GM12878 (cell line): ENCODE measurements around the gene COPS6. TPM values are rescaled to one million over a fixed set of nuclear protein-coding genes. Genes with fewer than 3 reads are reported as not detected.
A peak's percentile ranks its signal among the peaks of the same experiment; 100 is the strongest.

Experiments used
- CEBPZ ChIP-seq: fragments of 150-350 bp; IDR thresholded peaks from 2 replicates; pipeline ENCODE4 v1.6.1; 2016; ENCODE audit warnings: low read depth, low read length
- DPF2 ChIP-seq: fragments of 450-650 bp; IDR thresholded peaks from 2 replicates; pipeline ENCODE4 v1.6.1; 2017; ENCODE audit warnings: mild to moderate bottlenecking
- ELK1 ChIP-seq: IDR thresholded peaks from 2 replicates; pipeline ENCODE4 v1.6.1; 2012; ENCODE audit warnings: low read depth, low read length, improper control_type of control experiment
- IRF4 ChIP-seq: IDR thresholded peaks from 2 replicates; pipeline ENCODE4 v1.6.1; 2011; ENCODE audit warnings: low read depth, low read length
- MEF2B ChIP-seq: fragments of 450-650 bp; IDR thresholded peaks from 2 replicates; pipeline ENCODE4 v1.6.1; 2018; ENCODE audit warnings: mild to moderate bottlenecking, moderate library complexity; ENCODE audit not compliant: partially characterized antibody, poor library complexity, severe bottlenecking
- NFYB ChIP-seq: IDR thresholded peaks from 2 replicates; pipeline ENCODE4 v1.6.1; 2011; ENCODE audit warnings: low read depth, mild to moderate bottlenecking, low read length, improper control_type of control experiment, moderate library complexity; ENCODE audit not compliant: insufficient read depth
- NR2F1 ChIP-seq: fragments of 450-650 bp; conservative IDR thresholded peaks from 2 replicates; pipeline ENCODE4 v1.6.1; 2017; ENCODE audit warnings: mild to moderate bottlenecking
- SIN3A ChIP-seq: IDR thresholded peaks from 2 replicates; pipeline ENCODE4 v1.6.1; 2012; ENCODE audit warnings: low read depth, low read length, improper control_type of control experiment
- SP1 ChIP-seq: IDR thresholded peaks from one replicate; pipeline ENCODE4 v1.6.1; 2011; ENCODE audit warnings: low read depth, low read length
- TBL1XR1 ChIP-seq: IDR thresholded peaks from 2 replicates; pipeline ENCODE4 v1.6.1; 2012; ENCODE audit warnings: low read depth, low read length, improper control_type of control experiment
- USF1 ChIP-seq: IDR thresholded peaks from 2 replicates; pipeline ENCODE4 v1.6.1; 2011; ENCODE audit warnings: borderline replicate concordance, low read depth, mild to moderate bottlenecking, moderate library complexity, mixed read lengths, low read length; ENCODE audit not compliant: insufficient read depth; ENCODE audit errors: extremely low read length
- ZNF217 ChIP-seq: fragments of 450-650 bp; IDR thresholded peaks from 2 replicates; pipeline ENCODE4 v1.6.1; 2017; ENCODE audit warnings: antibody characterized with exemption, mild to moderate bottlenecking
- ZNF384 ChIP-seq: IDR thresholded peaks from 2 replicates; pipeline ENCODE4 v1.6.1; 2012; ENCODE audit warnings: low read depth, mild to moderate bottlenecking, low read length, improper control_type of control experiment, borderline replicate concordance
- polyA plus RNA-seq, 11 experiments: library from polyadenylated mRNA; depleted of rRNA in 4 of 11; unstranded in 6 of 11; stranded (reverse) in 5 of 11; fragments of >200 nt; fragmentation: Nextera tagmentation in 4 of 11; fragmentation: Illumina TruSeq in 1 of 11; extraction: Ambion mirVana in 4 of 11; extraction: Trizol in 1 of 11; gene quantifications; 1 replicate in 1 of 11; 2 replicates in 10 of 11; pipeline versions ENCODE4 v1.2.1 to v1.2.3, GENCODE V29; 2011 to 2016; ENCODE audit warnings: inconsistent platforms in 2 of 11, missing spikeins in 2 of 11, low read depth in 1 of 11
- total RNA-seq, 4 experiments: library from RNA; depleted of rRNA in 3 of 4; stranded (reverse); fragments of >200 nt in 3 of 4; fragmentation: Illumina TruSeq in 1 of 4; extraction: Trizol in 1 of 4; gene quantifications; 2 replicates each; pipeline versions ENCODE4 v1.2.1 to v1.2.3, GENCODE V29; 2013 to 2021
- TF ChIP-seq, protein P1 (sequence below): fragments of 450-650 bp; IDR thresholded peaks from 2 replicates; pipeline ENCODE4 v1.6.1; 2017; ENCODE audit warnings: antibody characterized with exemption, mild to moderate bottlenecking, moderate library complexity
- TF ChIP-seq, protein P2 (sequence below): fragments of 450-650 bp; IDR thresholded peaks from 2 replicates; pipeline ENCODE4 v1.6.1; 2018; ENCODE audit warnings: mild to moderate bottlenecking, low read depth, moderate library complexity; ENCODE audit not compliant: partially characterized antibody
- TF ChIP-seq, protein P3 (sequence below): IDR thresholded peaks from 2 replicates; pipeline ENCODE4 v1.6.1; 2012; ENCODE audit warnings: low read depth, low read length, improper control_type of control experiment

Gene COPS6
- total and polyA plus RNA-seq, 10 of the 15 experiments (the other 5 are each of a cell fraction or from before 2014, with no cell fraction given): 28.5 to 182 (median 81.5) TPM

DNA sequence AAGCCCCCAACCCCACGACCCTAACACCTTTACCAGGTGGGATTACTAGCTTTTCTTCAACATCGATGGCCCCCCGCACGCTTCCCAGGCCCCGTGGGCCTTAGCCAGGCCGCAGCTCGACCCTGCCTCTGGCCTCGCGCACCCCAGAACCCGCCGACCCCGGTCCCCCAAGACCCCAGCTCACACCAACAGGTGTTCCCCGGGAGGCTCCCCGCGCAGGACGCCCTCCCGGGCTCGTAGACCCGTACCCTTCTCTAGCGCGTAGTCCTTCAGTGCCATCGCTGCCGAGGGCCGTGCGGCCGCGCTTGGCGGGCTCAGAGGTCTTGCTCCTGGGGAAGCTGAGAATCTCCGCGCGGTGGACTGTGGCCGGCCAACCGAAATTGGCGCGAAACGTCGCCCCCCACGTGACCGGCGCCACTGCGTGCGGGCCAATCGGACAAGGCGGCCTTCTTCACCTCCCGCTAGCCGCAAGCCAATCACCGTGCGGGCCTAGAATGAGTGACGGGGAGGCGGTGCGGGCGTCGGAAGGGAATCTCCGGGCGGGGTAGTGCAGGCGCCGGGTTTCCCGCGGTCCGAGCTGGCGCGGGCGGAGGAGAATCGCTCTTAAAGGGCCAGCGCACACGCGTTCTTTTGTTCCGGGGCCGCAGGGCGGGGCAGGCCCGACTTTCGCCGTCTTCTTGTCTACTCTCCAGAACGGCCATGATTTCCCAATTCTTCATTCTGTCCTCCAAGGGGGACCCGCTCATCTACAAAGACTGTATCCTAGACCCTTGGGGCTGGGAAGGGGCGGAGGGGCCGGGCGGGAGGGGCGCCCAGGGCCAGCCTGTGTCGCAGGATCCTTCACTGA lies 12.5 kb downstream of the COPS6 start, which contains the start of the genes AP4M1 and MCM7 (continued):
- TF ChIP-seq, protein P1, sequence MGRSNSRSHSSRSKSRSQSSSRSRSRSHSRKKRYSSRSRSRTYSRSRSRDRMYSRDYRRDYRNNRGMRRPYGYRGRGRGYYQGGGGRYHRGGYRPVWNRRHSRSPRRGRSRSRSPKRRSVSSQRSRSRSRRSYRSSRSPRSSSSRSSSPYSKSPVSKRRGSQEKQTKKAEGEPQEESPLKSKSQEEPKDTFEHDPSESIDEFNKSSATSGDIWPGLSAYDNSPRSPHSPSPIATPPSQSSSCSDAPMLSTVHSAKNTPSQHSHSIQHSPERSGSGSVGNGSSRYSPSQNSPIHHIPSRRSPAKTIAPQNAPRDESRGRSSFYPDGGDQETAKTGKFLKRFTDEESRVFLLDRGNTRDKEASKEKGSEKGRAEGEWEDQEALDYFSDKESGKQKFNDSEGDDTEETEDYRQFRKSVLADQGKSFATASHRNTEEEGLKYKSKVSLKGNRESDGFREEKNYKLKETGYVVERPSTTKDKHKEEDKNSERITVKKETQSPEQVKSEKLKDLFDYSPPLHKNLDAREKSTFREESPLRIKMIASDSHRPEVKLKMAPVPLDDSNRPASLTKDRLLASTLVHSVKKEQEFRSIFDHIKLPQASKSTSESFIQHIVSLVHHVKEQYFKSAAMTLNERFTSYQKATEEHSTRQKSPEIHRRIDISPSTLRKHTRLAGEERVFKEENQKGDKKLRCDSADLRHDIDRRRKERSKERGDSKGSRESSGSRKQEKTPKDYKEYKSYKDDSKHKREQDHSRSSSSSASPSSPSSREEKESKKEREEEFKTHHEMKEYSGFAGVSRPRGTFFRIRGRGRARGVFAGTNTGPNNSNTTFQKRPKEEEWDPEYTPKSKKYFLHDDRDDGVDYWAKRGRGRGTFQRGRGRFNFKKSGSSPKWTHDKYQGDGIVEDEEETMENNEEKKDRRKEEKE: no peak
- peak; percentile 97 for TF ChIP-seq SIN3A
- TF ChIP-seq, protein P2, sequence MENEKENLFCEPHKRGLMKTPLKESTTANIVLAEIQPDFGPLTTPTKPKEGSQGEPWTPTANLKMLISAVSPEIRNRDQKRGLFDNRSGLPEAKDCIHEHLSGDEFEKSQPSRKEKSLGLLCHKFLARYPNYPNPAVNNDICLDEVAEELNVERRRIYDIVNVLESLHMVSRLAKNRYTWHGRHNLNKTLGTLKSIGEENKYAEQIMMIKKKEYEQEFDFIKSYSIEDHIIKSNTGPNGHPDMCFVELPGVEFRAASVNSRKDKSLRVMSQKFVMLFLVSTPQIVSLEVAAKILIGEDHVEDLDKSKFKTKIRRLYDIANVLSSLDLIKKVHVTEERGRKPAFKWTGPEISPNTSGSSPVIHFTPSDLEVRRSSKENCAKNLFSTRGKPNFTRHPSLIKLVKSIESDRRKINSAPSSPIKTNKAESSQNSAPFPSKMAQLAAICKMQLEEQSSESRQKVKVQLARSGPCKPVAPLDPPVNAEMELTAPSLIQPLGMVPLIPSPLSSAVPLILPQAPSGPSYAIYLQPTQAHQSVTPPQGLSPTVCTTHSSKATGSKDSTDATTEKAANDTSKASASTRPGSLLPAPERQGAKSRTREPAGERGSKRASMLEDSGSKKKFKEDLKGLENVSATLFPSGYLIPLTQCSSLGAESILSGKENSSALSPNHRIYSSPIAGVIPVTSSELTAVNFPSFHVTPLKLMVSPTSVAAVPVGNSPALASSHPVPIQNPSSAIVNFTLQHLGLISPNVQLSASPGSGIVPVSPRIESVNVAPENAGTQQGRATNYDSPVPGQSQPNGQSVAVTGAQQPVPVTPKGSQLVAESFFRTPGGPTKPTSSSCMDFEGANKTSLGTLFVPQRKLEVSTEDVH: peak; percentile 99
- TF ChIP-seq SP1: peak; percentile 94
- TF ChIP-seq ELK1: no peak
- TF ChIP-seq, protein P3, sequence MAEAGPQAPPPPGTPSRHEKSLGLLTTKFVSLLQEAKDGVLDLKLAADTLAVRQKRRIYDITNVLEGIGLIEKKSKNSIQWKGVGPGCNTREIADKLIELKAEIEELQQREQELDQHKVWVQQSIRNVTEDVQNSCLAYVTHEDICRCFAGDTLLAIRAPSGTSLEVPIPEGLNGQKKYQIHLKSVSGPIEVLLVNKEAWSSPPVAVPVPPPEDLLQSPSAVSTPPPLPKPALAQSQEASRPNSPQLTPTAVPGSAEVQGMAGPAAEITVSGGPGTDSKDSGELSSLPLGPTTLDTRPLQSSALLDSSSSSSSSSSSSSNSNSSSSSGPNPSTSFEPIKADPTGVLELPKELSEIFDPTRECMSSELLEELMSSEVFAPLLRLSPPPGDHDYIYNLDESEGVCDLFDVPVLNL: peak; percentile 87
- TF ChIP-seq USF1: peak; percentile 99
- peak; percentile 9; the same call in 1 of the 2 replicates for TF ChIP-seq TBL1XR1
- TF ChIP-seq NFYB: peak; percentile 94
- no peak for TF ChIP-seq IRF4
- peak; percentile 76 for TF ChIP-seq NR2F1
- no peak for TF ChIP-seq ZNF384
- TF ChIP-seq MEF2B: no peak
- TF ChIP-seq DPF2: peak; percentile 97
- TF ChIP-seq ZNF217: no peak
- no peak for TF ChIP-seq CEBPZ
